Loucy (cell line): Measurements from ENCODE around the gene FGF13.

Experiments
- CTCF ChIP-seq: fragments of 200-600 bp; sonication (generic); conservative IDR thresholded peaks from 2 replicates; pipeline ENCODE4 v1.5.1; 2014; ENCODE audit warnings: mild to moderate bottlenecking, antibody characterized with exemption, low read length
- EZH2phosphoT487 ChIP-seq: fragments of 200-600 bp; IDR thresholded peaks from 2 replicates; pipeline ENCODE4 v1.6.1; 2018; ENCODE audit warnings: antibody characterized with exemption, mild to moderate bottlenecking, moderate library complexity, borderline replicate concordance

- no peak for TF ChIP-seq CTCF
- TF ChIP-seq EZH2phosphoT487 = no peak
Observed at GRCh38 chrX:138759217-138759943, 47.9 kb upstream of the FGF13 start.
